NCI-H2227 (cell line): ENCODE measurements around the gene MARCHF7.
A peak's percentile ranks its signal among the peaks of the same experiment; 100 is the strongest.
"Not testable (repeated sequence)": the region's sequence is repeated elsewhere in the genome, so short reads cannot be mapped to it uniquely, and the experiment has no call there.

Experiments
- DNase-seq: peaks from one replicate; lab custom pipeline; 2025; ENCODE audit not compliant: unreplicated experiment; lab: John Stamatoyannopoulos, UW

Gene MARCHF7, protein sequence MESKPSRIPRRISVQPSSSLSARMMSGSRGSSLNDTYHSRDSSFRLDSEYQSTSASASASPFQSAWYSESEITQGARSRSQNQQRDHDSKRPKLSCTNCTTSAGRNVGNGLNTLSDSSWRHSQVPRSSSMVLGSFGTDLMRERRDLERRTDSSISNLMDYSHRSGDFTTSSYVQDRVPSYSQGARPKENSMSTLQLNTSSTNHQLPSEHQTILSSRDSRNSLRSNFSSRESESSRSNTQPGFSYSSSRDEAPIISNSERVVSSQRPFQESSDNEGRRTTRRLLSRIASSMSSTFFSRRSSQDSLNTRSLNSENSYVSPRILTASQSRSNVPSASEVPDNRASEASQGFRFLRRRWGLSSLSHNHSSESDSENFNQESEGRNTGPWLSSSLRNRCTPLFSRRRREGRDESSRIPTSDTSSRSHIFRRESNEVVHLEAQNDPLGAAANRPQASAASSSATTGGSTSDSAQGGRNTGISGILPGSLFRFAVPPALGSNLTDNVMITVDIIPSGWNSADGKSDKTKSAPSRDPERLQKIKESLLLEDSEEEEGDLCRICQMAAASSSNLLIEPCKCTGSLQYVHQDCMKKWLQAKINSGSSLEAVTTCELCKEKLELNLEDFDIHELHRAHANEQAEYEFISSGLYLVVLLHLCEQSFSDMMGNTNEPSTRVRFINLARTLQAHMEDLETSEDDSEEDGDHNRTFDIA

GRCh38 chr2:159712143-159712928 is at the start of gene MARCHF7:
TSS of gene MARCHF7 (plus strand) at chr2:159712506. CDS start at chr2:159729023, 16,517 bp downstream.
- DNase-seq, result peak; percentile 98

DNA sequence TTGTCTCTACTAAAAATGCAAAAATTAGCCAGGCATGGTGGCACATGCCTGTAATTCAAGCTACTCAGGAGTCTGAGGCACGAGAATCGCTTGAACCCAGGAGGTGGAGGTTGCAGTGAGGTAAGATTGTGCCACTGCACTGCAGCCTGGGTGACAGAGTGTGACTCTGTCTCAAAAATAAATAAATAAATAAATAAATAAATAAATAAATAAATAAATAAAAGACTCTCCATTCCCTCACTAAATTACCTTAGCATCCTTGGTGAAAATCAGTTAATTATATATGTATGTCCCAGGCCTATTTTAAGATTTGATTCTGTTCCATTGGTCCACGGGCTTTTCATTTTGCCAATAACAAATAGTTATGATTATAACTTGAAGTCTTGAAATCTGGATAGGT is 44.9 kb upstream of the MARCHF7 start:
- not testable (repeated sequence) for DNase-seq

DNA sequence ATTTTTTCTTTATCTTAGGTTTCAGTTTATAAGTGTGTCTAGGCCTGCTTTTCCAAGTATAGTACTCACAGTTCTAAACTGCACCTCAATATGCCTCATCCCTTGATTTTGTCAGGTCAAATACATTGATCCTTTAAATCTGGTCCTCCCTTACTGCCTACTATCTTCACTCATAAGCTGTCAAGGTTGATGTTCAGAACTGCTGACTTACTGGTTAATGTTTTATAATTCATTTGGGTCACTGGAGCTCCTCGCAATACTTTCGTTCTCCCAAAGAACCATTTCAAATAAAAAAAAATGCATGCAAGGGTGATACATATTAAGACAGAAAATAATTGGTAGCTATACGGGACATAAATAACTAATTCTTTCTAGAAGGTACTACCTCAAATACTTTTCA is 41.3 kb upstream of the MARCHF7 start:
- DNase-seq, result no peak

DNA sequence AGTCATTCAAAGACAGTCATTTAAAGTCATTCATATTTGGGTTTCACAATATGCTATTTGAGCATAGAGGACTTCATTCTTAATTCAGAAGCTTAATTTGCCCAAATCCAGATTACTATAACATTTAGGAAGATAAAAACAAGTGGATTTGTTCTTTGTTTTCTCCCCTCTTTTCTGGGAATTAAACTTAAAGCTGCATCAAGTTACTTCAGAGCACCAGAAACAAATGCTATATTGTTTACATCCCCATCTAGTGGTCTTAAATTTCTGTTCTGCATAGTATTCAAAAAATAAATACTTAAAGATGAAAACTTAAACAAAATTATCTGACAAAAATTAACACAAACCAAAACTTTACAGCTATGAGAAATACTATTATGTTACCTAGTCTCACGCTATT is 34.7 kb upstream of the MARCHF7 start:
- DNase-seq, result no peak

DNA sequence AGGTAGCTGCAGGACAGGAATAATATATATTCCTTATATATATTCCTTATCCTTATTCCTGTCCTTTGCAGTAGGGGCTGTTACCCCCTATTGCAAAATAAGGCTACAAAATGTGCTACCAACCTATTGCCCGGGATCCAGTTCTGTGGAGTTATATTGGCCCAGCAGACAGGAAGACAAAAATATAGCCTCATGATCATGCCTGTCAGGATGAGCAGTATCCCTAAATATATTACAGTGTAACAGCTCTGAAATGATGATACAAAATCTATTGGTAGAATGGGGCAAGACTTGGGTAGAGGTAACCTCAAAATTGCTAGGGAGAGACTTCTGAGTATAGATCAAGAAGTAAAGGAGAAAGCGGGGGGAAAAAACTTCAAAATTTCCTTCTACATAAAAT is 31.6 kb upstream of the MARCHF7 start:
- no peak for DNase-seq

DNA sequence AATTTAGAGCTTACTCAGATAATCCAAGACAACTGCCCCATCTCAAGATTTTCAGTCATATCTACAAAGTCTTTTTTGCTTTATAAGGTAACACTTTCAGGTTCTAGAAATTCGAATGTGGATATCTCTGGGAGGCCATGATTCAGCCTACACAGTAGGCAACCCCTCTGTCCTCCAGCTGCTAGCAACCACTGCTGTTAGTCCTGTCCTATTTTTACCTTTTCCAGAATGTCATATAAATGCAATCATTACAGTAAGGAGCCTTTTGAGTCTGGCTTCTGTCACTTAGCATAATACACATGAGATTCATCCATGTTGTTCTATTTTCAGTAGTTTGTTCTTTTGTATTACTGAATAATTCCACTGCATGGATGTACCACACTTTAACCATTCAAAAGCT is 28.5 kb upstream of the MARCHF7 start:
- no peak for DNase-seq

DNA sequence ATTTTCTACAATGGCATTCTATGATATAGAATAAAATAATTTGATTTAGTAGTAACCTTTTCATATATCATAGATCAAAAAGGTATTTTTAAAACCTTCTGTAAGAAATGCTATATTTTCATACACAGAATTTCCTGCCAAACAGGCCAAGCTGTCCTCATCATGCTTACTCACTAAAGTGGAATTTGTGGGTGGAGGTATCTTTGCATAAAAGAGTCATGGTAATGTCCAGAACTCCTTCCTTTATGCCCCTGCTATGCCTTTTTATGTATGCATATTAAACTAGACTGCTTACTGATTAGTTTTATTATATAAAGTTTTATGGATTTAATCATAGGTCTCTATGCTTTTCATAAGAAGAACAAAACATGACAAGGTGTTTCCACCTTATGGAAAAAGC is 27.5 kb upstream of the MARCHF7 start:
- DNase-seq, result no peak

- DNase-seq, result no peak
These were observed 17.7 kb upstream of the MARCHF7 start for GRCh38 chr2:159694500-159695040.

DNA sequence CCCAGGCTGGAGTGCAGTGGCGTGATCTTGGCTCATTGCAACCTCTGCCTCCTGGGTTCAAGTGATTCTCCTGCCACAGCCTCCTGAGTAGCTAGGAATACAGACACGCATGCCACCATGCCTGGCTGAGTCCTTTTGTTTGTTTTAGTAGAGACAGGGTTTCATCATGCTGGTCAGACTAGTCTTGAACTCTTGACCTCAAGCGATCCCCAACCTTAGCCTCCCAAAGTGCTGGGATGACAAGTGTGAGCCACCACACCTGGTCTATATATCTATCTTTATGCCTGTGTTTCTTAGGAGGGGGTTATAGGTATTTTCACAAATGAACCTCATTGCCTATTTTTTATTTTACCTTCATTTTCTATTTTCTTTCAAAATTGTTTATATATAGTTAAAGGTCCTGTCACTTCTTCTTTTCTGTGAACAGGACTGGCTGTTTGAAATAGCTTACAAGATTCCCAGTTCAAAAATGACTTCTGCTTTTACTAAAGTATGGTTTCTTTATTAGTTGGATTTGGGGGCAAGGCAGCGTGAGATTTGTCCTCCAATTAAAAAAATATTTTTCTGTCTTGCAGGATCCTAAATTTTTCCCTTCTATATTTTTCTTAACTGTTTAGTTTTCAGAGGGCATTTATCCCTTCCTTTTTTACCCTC is 16.4 kb upstream of the MARCHF7 start:
- no peak for DNase-seq

- DNase-seq, result no peak
These were observed 8.8 kb upstream of the MARCHF7 start for GRCh38 chr2:159703491-159703890.

GRCh38 chr2:159706385-159706980 is 5.8 kb upstream of the MARCHF7 start:
- no peak for DNase-seq

- no peak for DNase-seq
These were observed 4.1 kb upstream of the MARCHF7 start for GRCh38 chr2:159708066-159708760.

DNA sequence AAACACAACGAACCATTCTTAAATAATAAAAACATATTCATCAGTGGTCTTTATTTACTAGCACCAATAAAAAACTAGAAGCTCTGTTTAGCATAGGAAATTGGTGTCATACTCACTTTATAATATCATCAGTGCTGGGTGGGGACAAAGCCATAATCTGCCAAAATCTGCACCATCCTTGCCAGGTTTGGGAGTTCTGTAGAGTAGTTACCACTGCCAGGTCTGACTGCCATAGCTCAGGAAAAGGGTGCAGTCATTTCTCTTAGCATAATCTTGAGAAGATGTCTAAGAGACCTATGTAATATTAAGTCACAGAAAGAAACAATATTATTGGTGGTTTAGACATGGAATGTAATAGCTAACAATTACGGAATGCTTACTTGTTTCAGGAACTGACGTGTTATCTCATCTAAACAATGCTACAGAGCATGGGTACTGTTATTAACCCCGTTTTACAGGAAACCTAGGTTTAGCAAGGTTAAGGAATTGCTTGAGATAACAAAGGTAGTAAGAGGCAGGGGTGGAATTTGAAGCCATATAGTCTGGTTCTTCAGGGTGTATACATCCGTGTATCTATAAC is 1.6 kb upstream of the MARCHF7 start:
- peak; percentile 24 for DNase-seq

DNA sequence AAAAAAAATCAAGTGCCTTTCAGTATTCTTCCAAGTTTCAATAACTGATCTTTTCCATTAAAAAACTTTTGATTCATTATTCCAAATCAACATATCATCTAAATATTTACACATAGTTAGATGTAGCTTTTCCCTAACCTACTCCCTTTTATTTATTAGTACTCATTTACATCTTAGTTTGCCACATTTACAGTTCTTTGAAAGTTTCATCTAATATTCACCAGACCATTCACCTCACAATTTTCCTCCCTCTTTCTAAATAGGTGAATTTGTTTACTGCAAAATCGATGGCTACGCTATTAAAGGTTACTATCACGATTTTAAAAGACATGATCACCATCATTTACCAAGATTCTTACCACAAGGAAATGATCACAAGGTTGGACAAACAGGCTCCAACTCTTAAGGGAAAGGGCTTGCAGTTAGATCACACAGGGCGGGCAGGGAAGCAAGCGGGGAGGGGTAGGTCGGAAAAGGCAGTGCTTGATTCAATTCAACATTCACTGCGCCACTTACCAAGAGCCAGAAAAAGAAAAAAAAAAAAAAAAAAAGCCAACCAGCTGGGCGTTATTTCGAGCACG is 654 bp upstream of the MARCHF7 start:
- no peak for DNase-seq

DNA sequence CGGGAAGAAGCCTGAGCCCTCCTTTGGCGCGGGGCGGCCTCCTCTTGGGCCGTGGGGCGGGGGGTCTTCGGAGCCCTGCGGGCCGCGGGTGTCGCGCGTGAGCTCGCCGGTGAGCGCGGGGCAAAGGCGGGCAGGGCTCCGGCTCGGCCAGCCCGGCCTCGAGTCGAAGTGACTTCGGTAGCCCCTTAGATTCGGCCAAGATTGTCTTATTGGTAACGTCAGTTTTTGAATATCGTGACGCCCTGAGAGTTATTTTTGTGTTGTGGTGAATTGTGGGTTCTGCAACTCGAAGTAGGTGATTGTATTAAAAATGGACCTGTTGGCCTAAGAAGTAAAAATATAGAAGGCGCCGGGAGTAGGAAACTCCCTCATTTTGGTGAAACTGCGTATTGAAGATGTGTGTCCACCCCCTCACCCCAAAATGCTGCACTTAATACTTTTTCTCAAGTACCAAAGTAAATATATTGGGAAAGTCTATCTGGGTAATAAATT is 669 bp downstream of the MARCHF7 start:
- peak; percentile 82 for DNase-seq

DNA sequence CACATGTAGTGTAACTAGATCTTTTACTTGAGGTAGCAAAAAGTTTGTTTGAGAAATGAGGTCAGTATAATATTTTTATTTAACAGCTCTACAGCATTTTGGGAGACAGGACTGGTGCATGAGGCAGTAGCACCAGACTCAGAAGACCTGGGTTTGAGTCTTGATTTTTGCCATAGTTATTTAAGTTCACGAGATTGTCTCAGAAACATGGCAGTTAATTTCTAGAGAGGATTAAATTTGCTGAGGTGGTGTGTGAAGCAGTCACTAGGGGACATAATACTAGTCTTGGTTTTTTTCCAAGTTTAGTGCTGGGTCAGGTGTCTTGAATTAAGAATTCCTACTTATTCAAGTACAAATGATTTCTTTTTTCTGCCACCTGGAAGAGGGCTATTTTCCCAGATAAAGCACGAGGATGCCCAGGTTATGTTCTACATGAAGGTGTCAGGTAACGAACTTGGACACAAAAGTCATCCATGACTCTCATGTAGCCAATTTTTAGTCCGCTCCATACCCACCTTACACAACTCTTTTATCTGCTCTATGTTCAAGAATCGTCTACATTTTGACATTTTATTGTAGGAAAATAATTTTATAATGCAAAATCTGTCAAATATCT is 1.4 kb downstream of the MARCHF7 start:
- DNase-seq, result no peak

DNA sequence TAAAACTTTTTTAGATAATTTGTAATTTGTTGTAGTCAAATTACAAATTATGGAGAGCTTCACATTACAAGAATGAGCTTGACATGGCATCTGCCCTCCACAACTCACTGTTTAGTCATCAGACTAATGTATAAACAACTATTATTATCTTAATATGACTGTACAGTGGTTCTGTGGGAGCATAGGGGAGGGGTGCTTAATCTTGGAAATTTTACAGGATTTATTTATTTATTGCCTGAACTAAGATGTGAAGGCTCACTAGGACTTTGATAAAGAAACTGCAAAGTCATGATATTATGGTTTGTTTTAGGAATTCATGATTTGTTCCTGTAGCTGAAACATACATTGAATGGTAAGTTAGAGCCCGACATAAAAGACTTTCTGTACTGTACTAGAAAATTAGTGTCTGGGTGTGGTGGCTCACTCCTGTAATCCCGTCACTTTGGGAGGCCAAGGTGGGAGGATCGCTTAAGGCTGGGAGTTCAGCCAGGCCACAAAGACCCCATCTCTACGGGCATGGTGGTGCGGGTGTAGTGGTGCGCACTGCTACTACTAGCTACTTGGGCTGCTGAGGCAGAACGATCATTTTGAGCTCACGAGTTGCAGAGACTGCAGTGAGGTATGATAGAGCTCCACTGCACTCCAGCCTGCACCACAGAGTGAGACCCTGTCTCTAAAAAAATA is 2.1 kb downstream of the MARCHF7 start:
- DNase-seq, result no peak

DNA sequence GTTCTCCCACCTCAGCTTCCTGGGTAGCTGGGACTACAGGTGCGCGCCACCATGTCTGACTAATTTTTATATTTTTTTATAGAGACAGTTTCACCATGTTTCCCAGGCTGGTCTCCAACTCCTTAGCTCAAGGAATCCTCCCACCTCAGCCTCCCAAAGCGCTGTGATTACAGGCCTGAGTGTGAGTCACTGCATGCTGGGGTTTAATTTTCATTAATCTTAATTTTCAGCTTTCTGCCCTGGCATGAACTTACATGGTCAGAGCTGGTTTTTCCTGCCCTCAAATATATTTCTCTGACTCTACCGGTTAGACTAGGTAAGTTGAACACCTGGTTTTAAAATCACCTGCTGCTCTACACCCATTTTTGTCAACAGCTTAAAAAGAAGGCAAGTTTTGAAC is 3.1 kb downstream of the MARCHF7 start:
- no peak for DNase-seq
